ENCODE data around the gene CDK5R2. TPM values are rescaled to one million over a fixed set of nuclear protein-coding genes. Genes with fewer than 3 reads are reported as not detected.

Gene CDK5R2
- total RNA-seq, 1 donor from 2014 or later: 0.75 TPM

GRCh38 chr2:218990612-218991011, 31.1 kb downstream of the CDK5R2 start:
- Histone ChIP-seq H3K4me1 (ENCODE audit: insufficient read depth, low read length) (peaks cover 9% of the 10 kb centered on the region), H3K27ac (ENCODE audit: low read depth, low read length) (no peak overlapping the region), H3K4me2 (ENCODE audit: low read length) (no peak overlapping the region), H3K4me3 (ENCODE audit: insufficient read depth, low read depth, low read length) (no peak overlapping the region), H3K9me3 (ENCODE audit: insufficient read depth, low read depth, low read length) (peaks cover 3% of the 10 kb centered on the region), H3K79me2 (ENCODE audit: insufficient read depth, low read length) (no peaks in the 10 kb centered on the region), H3K36me3 (ENCODE audit: insufficient read depth, low read length) (no peaks in the 10 kb centered on the region), H3K9ac (ENCODE audit: low read length) (no peak overlapping the region), H2AFZ (ENCODE audit: low read depth, low read length) (no peak overlapping the region), H4K20me1 (ENCODE audit: insufficient read depth, low read length) (peaks cover 6% of the 10 kb centered on the region), H3K27me3 (ENCODE audit: insufficient read depth, low read length) (peaks cover 92% of the 10 kb centered on the region)
- peak overlapping the region; percentile 53 for H3K27ac Mint-ChIP-seq (ENCODE audit: unreplicated experiment)
- H3K27me3 Mint-ChIP-seq (ENCODE audit: low read depth, unreplicated experiment): peaks cover 89% of the 10 kb centered on the region
- TF ChIP-seq, protein P1, sequence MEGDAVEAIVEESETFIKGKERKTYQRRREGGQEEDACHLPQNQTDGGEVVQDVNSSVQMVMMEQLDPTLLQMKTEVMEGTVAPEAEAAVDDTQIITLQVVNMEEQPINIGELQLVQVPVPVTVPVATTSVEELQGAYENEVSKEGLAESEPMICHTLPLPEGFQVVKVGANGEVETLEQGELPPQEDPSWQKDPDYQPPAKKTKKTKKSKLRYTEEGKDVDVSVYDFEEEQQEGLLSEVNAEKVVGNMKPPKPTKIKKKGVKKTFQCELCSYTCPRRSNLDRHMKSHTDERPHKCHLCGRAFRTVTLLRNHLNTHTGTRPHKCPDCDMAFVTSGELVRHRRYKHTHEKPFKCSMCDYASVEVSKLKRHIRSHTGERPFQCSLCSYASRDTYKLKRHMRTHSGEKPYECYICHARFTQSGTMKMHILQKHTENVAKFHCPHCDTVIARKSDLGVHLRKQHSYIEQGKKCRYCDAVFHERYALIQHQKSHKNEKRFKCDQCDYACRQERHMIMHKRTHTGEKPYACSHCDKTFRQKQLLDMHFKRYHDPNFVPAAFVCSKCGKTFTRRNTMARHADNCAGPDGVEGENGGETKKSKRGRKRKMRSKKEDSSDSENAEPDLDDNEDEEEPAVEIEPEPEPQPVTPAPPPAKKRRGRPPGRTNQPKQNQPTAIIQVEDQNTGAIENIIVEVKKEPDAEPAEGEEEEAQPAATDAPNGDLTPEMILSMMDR (IDR thresholded peaks at IDR 0.05; ENCODE audit: insufficient read depth, low read depth, low read length): no peak
- no peak for TF ChIP-seq EZH2 (IDR thresholded peaks at IDR 0.05; ENCODE audit: insufficient read depth, low read length)
- H3K9me3 Mint-ChIP-seq (ENCODE audit: unreplicated experiment): peaks cover 8% of the 10 kb centered on the region
- DNase-seq (ENCODE audit: low read depth) (no peak), FAIRE-seq (no peak)
- peaks cover 2% of the 10 kb centered on the region for H3K36me3 Mint-ChIP-seq (ENCODE audit: low read depth, unreplicated experiment)
- H3K4me3 Mint-ChIP-seq (ENCODE audit: unreplicated experiment): no peak overlapping the region
- no peaks in the 10 kb centered on the region for H3K4me1 Mint-ChIP-seq (ENCODE audit: low read depth, unreplicated experiment)

GRCh38 chr2:218991674-218992168, 32.3 kb downstream of the CDK5R2 start:
- H3K27ac Mint-ChIP-seq (ENCODE audit: unreplicated experiment): no peak overlapping the region
- DNase-seq (ENCODE audit: low read depth) (peak; percentile 16), FAIRE-seq (no peak)
- H3K4me1 Mint-ChIP-seq (ENCODE audit: low read depth, unreplicated experiment): no peaks in the 10 kb centered on the region
- H3K9me3 Mint-ChIP-seq (ENCODE audit: unreplicated experiment): peaks cover 8% of the 10 kb centered on the region
- peaks cover 9% of the 10 kb centered on the region for H3K4me1 ChIP-seq (ENCODE audit: insufficient read depth, low read length)
- H3K36me3 ChIP-seq (ENCODE audit: insufficient read depth, low read length): no peaks in the 10 kb centered on the region
- no peak overlapping the region for H3K27ac ChIP-seq (ENCODE audit: low read depth, low read length)
- peaks cover 2% of the 10 kb centered on the region for H3K36me3 Mint-ChIP-seq (ENCODE audit: low read depth, unreplicated experiment)
- no peak overlapping the region for H3K4me3 ChIP-seq (ENCODE audit: insufficient read depth, low read depth, low read length)
- peaks cover 88% of the 10 kb centered on the region for H3K27me3 ChIP-seq (ENCODE audit: insufficient read depth, low read length)
- no peak overlapping the region for H2AFZ ChIP-seq (ENCODE audit: low read depth, low read length)
- no peak overlapping the region for H3K4me2 ChIP-seq (ENCODE audit: low read length)
- H3K9me3 ChIP-seq (ENCODE audit: insufficient read depth, low read depth, low read length): peaks cover 3% of the 10 kb centered on the region
- H4K20me1 ChIP-seq (ENCODE audit: insufficient read depth, low read length): peaks cover 6% of the 10 kb centered on the region
- H3K4me3 Mint-ChIP-seq (ENCODE audit: unreplicated experiment): no peak overlapping the region
- no peak overlapping the region for H3K9ac ChIP-seq (ENCODE audit: low read length)
- H3K27me3 Mint-ChIP-seq (ENCODE audit: low read depth, unreplicated experiment): peaks cover 89% of the 10 kb centered on the region
- TF ChIP-seq, protein P1 (IDR thresholded peaks at IDR 0.05; ENCODE audit: insufficient read depth, low read depth, low read length): no peak
- peak; percentile 60 for TF ChIP-seq EZH2 (IDR thresholded peaks at IDR 0.05; ENCODE audit: insufficient read depth, low read length)
- H3K79me2 ChIP-seq (ENCODE audit: insufficient read depth, low read length): no peaks in the 10 kb centered on the region

DNA sequence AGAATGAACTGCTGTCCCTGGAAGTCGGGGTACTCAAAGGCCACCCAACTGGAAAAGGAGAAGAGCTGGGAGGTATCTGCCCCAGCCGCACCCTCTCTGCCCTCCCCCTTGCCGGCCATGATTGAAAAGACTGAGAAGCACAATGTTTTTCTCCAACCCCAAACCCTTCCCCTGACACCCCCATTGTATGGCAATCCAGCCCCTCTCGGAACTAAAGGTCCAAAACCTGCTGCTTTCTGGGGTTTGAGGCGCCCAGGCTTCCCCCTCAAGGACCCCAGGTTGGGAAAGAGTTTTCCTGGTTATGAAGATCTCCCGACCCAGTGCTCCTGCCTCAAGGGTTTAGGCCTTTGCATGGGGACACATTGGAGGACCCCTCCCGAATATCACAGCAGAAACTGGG, 32.7 kb downstream of the CDK5R2 start:
- no peak overlapping the region for H3K9ac ChIP-seq (ENCODE audit: low read length)
- FAIRE-seq (no peak), DNase-seq (ENCODE audit: low read depth) (no peak)
- H3K27ac ChIP-seq (ENCODE audit: low read depth, low read length): no peak overlapping the region
- Mint-ChIP-seq H3K4me3 (ENCODE audit: unreplicated experiment) (no peak overlapping the region), H3K27me3 (ENCODE audit: low read depth, unreplicated experiment) (peaks cover 89% of the 10 kb centered on the region), H3K36me3 (ENCODE audit: low read depth, unreplicated experiment) (peaks cover 2% of the 10 kb centered on the region), H3K9me3 (ENCODE audit: unreplicated experiment) (peaks cover 8% of the 10 kb centered on the region), H3K4me1 (ENCODE audit: low read depth, unreplicated experiment) (no peaks in the 10 kb centered on the region), H3K27ac (ENCODE audit: unreplicated experiment) (no peak overlapping the region)
- H3K36me3 ChIP-seq (ENCODE audit: insufficient read depth, low read length): no peaks in the 10 kb centered on the region
- peaks cover 6% of the 10 kb centered on the region for H4K20me1 ChIP-seq (ENCODE audit: insufficient read depth, low read length)
- no peak overlapping the region for H2AFZ ChIP-seq (ENCODE audit: low read depth, low read length)
- peaks cover 3% of the 10 kb centered on the region for H3K9me3 ChIP-seq (ENCODE audit: insufficient read depth, low read depth, low read length)
- no peak overlapping the region for H3K4me3 ChIP-seq (ENCODE audit: insufficient read depth, low read depth, low read length)
- no peaks in the 10 kb centered on the region for H3K79me2 ChIP-seq (ENCODE audit: insufficient read depth, low read length)
- TF ChIP-seq EZH2 (IDR thresholded peaks at IDR 0.05; ENCODE audit: insufficient read depth, low read length): no peak
- TF ChIP-seq, protein P1 (IDR thresholded peaks at IDR 0.05; ENCODE audit: insufficient read depth, low read depth, low read length): no peak
- H3K4me1 ChIP-seq (ENCODE audit: insufficient read depth, low read length): peaks cover 9% of the 10 kb centered on the region
- H3K27me3 ChIP-seq (ENCODE audit: insufficient read depth, low read length): peaks cover 86% of the 10 kb centered on the region
- H3K4me2 ChIP-seq (ENCODE audit: low read length): no peak overlapping the region
